GM10847 (cell line): Measurements from ENCODE around the gene FFAR1.

ENCODE experiments used
- POLR2A ChIP-seq: IDR thresholded peaks from 2 replicates; pipeline ENCODE4 v1.6.1; 2011; ENCODE audit not compliant: insufficient read length; ENCODE audit errors: extremely low read depth

The FFAR1 gene

DNA sequence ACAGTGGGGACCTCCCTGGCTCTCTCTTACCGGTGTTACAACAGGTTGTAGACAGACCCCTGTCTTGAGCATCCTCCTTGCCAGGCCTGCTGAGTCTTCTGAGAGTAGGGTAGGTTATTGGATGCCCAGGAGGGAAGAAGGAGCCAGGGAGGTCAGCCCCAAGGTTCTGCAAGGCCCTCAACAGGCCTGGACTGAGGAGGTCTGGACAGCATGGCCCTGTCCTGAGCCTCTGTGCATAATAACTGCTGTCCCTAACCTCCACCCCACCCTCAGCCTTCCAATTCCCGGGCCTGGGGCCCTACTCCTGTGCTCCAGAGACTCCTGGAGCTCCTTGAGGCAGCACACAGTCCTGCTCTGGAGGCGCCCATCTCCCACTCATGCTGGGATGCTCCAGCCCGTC is 18.4 kb upstream of the FFAR1 start:
- no peak for TF ChIP-seq POLR2A

- TF ChIP-seq POLR2A, result peak; percentile 47
Measured at GRCh38 chr19:35330475-35330874, 17.2 kb upstream of the FFAR1 start.

- no peak for TF ChIP-seq POLR2A
Measured at GRCh38 chr19:35331551-35332214, 16.0 kb upstream of the FFAR1 start.

DNA sequence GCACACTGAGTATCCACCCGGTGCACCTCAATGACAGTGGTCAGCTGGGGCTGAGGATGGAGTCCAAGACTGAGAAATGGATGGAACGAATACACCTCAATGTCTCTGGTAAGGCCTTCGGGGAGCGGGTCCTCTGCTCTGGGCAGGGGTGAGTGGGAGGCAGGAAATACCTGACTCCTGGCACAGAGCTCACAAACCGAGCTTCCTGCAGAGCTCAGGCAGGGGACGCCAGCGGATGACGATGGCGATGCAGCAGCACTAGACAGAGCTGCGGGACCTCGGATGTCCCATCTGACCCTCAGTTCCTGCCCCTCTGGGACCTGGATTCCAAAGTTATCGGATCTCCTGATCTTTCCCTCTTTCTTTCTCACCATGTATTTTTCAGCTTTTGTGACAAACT is 14.9 kb upstream of the FFAR1 start:
- TF ChIP-seq POLR2A, result peak; percentile 25

- no peak for TF ChIP-seq POLR2A
Measured at GRCh38 chr19:35334144-35334753, 13.5 kb upstream of the FFAR1 start.

GRCh38 chr19:35336166-35336955 is 11.3 kb upstream of the FFAR1 start:
- TF ChIP-seq POLR2A, result no peak

DNA sequence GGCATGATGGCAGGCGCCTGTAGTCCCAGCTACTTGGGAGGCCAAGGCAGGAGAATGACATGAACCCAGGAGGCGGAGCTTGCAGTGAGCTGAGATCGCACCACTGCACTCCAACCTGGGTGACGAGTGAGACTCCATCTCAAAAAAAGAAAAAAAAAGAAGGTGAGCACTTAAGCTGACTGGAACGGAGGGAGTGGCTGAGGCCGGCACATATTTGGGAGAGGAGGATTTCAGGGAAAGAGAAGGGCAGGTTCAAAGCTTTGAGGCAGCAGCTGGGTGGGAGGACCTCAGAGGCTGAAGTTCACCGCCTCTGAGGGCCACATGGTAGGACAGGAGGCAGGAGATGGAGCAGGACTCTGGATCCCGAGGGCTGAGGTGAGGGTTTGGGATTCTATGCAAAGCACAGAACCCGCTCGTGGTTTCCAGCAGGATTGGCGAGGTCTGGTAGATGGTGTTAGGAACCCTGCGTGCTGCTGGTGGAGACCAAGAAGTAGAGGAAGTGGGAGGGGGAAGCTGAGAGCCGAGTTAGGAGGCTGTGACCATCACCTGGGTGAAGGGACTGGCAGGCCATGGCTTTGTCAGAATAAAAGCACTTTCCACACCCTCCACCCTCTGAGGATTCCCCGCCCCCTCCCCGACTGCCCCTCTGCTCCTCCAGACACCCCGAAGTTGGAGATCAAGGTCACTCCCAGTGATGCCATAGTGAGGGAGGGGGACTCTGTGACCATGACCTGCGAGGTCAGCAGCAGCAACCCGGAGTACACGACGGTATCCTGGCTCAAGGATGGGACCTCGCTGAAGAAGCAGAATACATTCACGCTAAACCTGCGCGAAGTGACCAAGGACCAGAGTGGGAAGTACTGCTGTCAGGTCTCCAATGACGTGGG is 10.4 kb upstream of the FFAR1 start:
- no peak for TF ChIP-seq POLR2A

- peak; percentile 5 for TF ChIP-seq POLR2A
Measured at GRCh38 chr19:35337984-35338296, 9.8 kb upstream of the FFAR1 start.

GRCh38 chr19:35340431-35340830 is 7.3 kb upstream of the FFAR1 start:
- no peak for TF ChIP-seq POLR2A

DNA sequence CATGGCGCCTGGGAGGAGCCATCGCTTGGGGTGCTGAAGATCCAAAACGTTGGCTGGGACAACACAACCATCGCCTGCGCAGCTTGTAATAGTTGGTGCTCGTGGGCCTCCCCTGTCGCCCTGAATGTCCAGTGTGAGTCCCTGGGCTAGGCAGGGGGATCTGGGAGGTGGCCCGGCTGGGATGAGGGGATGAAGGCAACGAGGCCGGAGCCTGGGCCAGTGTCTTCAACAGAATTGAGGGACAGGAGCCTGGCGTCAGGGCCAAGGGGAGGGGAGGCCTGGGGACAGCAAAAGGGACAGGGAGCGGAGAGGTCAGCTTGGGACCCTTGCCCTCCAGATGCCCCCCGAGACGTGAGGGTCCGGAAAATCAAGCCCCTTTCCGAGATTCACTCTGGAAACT is 6.7 kb upstream of the FFAR1 start:
- TF ChIP-seq POLR2A, result no peak

- TF ChIP-seq POLR2A, result no peak
Measured at GRCh38 chr19:35341565-35342225, 6.0 kb upstream of the FFAR1 start.

DNA sequence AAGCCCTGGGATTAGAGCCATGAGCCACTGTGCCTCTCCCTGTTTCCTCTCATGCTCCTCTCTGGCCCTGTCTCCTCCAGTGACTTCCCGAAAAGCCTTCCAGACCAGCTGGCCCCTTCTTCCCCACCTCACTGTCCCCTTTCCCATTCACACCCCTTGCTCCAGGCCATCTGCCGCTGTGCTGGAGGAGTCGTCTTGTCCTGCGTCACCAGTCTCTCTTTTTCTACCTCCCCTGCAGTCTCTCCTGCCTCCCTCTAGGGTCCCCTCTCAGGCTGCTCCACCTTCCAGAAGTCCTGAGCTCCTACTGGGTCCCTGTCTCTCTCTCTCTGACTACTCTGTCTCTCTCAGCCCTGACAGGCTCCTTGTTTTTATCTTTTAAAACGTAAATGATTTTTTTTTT is 5.3 kb upstream of the FFAR1 start:
- TF ChIP-seq POLR2A, result no peak

- TF ChIP-seq POLR2A, result peak; percentile 8
Measured at GRCh38 chr19:35344511-35345031, 3.1 kb upstream of the FFAR1 start.

GRCh38 chr19:35345671-35346111 is 2.0 kb upstream of the FFAR1 start:
- no peak for TF ChIP-seq POLR2A
